Stimulated activated CD8-positive, alpha-beta memory T cell treated with anti-CD3 and anti-CD28 coated beads, Interleukin-2, amount 100 ng/mL, for 48 hours (primary cell): ENCODE data around the gene PCDHGB4.
"Not testable (repeated sequence)": the region's sequence is repeated elsewhere in the genome, so short reads cannot be mapped to it uniquely, and the experiment has no call there.

ENCODE experiments used
- DNase-seq, 2 donors: peaks; one replicate each; pipeline ENCODE4 v3.0.0-alpha.2; 2020; ENCODE audit warnings: low read depth in 2 of 2

The PCDHGB4 gene

DNA sequence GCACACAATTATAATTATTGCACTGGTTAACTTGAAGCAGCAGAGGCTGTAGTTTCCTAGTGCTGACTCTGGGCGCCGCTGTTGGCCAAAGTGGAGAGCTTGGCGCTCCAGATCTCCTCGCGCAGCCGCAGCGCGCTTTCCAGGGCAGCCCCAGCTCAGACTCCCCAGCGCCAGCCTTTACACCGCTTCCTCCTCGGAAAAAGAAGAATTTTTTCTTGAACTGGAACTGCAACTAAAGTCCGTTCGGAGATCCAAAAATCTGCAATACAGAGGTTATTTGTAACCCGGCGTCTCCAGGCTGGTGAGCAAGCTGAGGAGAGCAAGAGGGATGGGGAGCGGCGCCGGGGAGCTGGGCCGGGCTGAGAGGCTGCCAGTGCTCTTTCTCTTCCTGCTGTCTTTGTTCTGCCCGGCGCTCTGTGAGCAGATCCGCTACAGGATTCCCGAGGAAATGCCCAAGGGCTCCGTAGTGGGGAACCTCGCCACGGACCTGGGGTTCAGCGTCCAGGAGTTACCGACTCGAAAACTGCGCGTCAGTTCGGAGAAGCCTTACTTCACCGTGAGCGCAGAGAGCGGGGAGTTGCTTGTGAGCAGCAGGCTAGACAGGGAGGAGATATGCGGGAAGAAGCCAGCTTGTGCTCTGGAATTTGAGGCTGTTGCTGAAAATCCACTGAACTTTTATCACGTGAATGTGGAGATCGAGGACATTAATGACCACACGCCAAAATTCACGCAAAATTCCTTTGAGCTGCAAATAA is at the start of gene PCDHGB4:
PCDHGB4 (plus strand) TSS at position 142 of the 755 bp plus-strand sequence; CDS start at position 329, 187 bp downstream.
- not testable (repeated sequence) for DNase-seq

DNA sequence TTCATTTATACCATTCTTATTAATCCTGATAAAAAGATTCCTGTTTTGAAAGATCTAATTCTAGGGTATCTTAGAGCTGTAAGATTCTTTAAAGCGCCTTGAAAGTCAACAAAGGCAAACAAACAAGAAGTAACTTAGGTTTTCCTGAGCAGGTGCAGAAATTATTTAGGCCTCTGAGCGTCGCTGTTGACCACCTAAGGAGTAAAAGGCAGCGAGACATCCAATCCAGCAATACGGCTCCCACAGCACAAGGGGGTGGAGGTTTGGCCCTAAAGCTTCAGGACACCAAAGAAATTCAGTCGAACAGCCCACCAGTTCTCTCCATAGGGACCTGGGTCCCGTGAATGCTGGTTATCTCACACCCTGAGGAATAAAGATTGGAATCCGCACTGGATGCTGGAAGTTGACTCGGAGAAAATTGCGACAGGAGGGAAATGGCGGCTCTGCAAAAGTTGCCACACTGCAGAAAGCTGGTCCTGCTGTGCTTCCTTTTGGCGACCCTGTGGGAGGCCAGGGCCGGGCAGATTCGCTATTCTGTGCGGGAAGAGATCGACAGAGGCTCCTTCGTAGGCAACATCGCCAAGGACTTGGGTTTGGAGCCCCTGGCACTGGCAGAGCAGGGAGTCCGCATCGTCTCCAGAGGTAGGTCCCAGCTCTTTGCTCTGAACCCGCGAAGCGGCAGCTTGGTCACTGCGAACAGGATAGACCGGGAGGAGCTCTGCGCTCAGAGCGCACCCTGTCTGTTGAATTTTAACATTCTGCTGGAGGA is 48.8 kb upstream of the PCDHGB4 start, which contains the start of gene PCDHGA2:
PCDHGA2 (plus strand) TSS at position 223 of the 769 bp plus-strand sequence.
- no peak for DNase-seq

DNA sequence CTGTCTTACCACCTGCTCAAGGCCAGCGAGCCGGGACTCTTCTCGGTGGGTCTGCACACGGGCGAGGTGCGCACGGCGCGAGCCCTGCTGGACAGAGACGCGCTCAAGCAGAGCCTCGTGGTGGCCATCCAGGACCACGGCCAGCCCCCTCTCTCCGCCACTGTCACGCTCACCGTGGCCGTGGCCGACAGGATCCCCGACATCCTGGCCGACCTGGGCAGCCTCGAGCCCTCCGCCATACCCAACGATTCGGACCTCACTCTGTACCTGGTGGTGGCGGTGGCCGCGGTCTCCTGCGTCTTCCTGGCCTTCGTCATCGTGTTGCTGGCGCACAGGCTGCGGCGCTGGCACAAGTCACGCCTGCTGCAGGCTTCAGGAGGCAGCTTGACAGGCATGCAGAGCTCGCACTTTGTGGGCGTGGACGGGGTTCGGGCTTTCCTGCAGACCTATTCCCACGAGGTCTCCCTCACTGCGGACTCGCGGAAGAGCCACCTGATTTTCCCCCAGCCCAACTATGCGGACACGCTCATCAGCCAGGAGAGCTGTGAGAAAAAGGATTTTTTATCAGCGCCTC is 46.6 kb upstream of the PCDHGB4 start:
- not testable (repeated sequence) for DNase-seq

DNA sequence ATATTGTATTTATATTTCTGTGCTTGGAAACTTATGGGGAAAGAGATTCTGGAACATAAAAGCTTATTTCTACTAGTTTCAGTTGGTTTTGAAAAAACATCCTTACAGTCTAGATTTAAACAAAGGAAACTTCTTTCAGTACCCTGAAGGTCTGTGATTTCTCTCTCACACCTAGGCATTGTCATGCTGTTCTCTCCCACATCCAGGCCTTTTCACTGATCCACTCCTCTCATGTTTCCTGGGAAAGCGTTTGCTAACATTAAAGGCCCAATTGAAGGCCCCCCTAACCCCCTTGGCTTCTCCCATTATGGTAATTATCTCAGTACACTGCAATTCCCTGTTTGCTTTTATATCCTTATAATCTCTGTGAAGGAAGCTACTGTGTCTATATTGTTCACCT is 44.7 kb upstream of the PCDHGB4 start:
- DNase-seq = no peak

DNA sequence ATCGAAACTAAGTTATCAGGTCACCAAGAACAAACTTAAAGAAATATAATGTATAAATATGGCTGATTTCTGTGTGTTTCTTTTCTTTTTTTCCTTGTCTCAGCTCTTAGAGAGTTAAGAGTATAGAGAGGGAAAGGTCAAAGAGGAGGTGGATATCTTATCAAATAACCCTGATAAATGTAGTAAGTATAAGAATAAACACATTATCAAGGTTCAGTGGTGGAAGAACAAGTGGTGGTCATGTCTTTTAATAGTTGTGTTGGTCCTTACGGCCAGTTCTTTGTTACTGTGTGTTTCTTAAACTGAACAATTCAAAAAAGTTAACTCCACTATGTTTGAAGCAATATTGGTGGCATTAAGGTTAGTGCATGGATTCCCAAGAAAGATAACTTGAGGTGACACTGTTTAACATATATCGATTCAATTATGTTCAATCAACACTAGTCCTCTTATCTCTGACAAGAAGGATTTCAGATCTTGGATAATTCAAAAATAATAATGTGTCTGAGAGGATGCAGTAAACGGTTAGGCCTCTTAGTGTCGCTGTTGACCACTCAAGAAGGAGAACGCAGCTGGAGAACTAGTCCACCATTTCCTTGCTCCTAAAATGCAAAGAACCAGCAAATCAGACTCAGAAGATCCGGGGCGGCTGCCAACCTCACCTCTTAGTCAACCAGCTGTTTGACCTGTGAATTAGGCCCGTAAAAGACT is 44.1 kb upstream of the PCDHGB4 start, which contains the start of gene PCDHGA3:
PCDHGA3 (plus strand) TSS at position 588 of the 711 bp plus-strand sequence. CDS start 205 bp downstream, outside the sequence.
- no peak for DNase-seq

DNA sequence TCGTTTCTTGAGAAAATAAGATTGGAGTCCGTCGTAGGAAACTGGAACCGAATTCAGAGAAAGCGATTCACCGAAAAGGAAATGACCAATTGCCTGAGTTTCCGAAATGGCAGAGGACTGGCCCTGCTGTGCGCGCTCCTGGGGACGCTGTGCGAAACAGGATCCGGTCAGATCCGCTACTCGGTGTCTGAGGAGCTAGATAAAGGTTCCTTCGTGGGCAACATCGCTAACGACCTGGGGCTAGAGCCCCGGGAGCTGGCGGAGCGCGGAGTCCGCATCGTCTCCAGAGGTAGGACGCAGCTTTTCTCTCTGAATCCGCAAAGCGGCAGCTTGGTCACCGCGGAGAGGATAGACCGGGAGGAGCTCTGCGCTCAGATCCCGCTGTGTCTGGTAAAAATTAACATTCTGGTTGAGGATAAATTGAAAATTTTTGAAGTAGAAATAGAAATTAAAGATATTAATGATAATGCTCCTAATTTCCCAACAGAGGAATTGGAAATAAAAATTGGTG is 43.5 kb upstream of the PCDHGB4 start:
- DNase-seq = no peak

DNA sequence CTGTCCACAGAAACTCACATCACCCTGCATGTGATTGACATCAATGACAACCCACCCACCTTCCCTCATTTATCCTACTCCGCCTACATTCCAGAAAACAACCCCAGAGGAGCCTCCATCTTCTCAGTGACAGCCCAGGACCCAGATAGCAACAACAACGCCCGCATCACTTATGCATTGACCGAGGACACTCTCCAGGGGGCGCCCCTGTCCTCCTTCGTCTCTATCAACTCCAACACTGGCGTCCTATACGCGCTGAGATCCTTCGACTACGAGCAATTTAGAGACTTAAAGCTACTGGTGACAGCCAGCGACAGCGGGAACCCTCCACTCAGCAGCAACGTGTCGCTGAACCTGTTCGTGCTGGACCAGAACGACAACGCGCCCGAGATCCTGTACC is 42.2 kb upstream of the PCDHGB4 start:
- DNase-seq = no peak

DNA sequence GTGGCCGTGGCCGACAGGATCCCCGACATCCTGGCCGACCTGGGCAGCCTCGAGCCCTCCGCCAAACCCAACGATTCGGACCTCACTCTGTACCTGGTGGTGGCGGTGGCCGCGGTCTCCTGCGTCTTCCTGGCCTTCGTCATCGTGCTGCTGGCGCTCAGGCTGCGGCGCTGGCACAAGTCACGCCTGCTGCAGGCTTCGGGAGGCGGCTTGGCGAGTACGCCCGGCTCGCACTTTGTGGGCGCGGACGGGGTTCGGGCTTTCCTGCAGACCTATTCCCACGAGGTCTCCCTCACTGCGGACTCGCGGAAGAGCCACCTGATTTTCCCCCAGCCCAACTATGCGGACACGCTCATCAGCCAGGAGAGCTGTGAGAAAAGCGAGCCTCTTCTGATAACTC is 41.5 kb upstream of the PCDHGB4 start:
- not testable (repeated sequence) for DNase-seq

DNA sequence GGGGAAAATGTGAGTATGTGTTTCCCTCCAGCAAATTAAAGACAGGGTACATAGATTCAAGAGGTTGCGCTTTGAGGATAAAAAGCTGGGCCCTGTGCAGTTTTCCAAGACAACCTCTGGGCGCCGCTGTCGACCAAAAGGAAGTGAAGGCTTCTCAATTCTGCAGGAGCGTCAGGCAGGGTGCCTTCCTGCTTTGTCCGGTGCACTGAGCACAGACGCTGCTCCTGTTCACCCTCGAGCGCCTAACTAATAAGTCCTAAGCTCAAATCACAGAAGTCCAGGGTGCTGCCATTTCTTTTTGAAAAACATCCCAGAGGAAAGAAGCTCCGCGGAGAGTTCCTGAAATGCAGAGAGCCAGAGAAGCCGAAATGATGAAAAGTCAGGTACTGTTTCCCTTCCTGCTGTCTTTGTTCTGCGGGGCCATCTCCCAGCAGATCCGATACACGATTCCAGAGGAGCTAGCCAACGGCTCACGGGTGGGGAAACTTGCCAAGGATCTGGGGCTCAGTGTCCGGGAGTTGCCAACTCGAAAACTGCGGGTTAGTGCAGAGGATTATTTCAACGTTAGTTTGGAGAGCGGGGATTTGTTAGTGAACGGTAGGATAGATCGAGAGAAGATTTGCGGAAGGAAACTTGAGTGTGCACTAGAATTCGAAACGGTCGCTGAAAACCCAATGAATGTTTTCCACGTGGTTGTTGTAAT is 37.4 kb upstream of the PCDHGB4 start, which contains the start of gene PCDHGB1:
PCDHGB1 (plus strand) TSS at position 183 of the 703 bp plus-strand sequence; CDS start at position 345, 162 bp downstream.
- no peak for DNase-seq

DNA sequence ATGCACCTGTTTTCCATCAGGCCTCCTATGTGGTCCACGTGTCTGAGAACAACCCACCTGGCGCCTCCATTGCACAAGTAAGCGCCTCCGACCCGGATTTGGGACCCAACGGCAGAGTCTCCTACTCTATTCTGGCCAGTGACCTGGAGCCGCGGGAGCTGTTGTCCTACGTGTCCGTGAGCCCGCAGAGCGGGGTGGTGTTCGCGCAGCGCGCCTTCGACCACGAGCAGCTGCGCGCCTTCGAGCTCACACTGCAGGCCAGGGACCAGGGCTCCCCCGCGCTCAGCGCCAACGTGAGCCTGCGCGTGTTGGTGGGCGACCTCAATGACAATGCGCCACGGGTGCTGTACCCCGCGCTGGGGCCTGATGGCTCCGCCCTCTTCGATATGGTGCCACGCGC is 35.9 kb upstream of the PCDHGB4 start:
- no peak for DNase-seq

DNA sequence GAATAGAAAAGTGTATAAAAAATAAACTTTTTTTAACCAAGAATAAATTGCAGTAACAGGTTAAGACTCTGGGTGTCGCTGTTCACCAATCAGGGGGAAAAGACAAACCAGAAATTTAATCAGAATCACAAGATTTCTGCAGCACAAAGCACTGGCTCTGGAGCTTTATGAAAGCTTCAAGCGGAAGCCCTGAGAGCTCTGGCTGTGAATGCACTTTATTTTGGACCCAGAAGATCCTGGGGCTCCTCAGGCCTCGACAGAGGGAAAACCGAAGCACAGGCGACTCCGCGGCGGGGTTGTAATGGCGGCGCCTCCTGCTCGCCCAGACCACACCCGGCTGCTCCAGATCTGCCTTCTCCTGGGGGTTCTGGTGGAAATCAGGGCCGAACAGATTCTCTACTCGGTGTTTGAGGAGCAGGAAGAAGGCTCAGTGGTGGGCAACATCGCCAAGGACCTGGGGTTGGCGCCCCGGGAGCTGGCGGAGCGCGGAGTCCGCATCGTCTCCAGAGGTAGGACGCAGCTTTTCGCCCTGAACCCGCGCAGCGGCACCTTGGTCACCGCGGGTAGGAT is 32.5 kb upstream of the PCDHGB4 start, which contains the start of gene PCDHGA4:
PCDHGA4 (plus strand) TSS at position 122 of the 570 bp plus-strand sequence; CDS start at position 209, 87 bp downstream.
- no peak for DNase-seq

DNA sequence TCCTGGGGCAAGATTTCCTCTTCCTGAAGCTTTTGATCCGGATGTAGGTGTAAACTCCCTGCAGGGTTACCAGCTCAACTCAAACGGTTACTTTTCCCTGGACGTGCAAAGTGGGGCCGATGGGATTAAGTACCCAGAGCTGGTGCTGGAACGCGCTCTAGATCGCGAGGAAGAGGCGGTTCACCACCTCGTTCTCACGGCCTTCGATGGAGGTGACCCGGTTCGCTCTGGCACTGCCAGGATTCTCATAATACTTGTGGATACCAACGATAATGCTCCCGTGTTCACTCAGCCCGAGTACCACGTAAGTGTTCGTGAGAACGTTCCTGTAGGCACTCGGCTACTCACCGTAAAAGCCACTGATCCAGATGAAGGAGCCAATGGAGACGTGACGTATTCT is 31.9 kb upstream of the PCDHGB4 start:
- DNase-seq = no peak

DNA sequence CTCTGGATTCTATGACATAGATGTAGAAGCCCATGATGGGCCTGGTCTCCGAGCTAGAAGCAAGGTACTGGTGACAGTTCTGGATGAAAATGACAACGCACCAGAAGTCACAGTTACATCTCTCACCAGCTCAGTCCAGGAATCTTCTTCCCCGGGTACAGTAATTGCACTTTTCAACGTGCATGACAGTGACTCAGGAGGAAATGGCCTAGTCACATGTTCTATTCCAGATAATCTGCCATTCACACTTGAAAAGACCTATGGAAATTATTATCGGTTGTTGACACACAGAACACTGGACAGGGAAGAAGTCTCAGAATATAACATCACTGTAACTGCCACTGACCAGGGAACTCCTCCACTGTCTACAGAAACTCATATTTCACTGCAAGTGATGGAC is 31.4 kb upstream of the PCDHGB4 start:
- no peak for DNase-seq

DNA sequence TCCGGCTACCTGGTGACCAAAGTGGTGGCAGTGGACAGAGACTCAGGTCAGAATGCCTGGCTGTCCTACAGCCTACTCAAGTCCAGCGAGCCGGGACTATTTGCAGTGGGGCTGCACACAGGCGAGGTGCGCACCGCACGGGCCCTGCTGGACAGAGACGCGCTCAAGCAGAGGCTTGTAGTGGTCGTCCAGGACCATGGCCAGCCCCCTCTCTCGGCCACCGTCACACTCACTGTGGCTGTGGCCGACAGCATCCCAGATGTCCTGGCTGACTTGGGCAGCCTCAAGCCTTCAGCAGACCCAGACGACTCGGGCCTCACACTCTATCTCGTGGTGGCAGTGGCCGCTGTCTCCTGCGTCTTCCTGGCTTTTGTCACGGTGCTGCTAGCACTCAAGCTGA is 30.5 kb upstream of the PCDHGB4 start:
- no peak for DNase-seq

DNA sequence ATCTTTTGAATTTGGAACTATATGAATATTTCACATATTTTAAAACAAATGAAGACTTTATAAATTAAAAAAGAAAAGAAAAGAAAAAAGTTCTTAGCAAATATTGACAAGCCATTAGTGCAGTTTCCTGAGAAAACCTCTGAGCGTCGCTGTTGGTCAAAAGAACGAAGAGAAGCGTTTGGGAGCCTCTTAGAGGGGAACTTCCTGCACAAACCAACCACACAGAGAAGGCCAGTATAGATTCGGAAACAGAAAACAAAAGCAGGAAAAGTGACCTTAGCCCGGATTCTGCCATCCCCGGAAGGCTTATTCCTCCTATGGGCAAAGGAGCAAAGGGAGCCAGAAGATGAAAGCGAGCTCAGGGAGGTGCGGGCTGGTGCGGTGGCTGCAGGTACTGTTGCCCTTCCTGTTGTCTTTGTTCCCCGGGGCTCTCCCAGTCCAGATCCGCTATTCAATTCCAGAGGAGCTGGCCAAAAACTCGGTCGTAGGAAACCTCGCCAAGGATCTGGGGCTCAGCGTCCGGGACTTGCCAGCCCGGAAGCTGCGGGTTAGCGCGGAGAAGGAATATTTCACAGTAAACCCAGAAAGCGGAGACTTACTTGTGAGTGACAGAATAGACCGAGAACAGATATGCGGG is 27.6 kb upstream of the PCDHGB4 start, which contains the start of gene PCDHGB2:
PCDHGB2 (plus strand) TSS at position 205 of the 637 bp plus-strand sequence; CDS start at position 347, 142 bp downstream.
- DNase-seq = no peak

DNA sequence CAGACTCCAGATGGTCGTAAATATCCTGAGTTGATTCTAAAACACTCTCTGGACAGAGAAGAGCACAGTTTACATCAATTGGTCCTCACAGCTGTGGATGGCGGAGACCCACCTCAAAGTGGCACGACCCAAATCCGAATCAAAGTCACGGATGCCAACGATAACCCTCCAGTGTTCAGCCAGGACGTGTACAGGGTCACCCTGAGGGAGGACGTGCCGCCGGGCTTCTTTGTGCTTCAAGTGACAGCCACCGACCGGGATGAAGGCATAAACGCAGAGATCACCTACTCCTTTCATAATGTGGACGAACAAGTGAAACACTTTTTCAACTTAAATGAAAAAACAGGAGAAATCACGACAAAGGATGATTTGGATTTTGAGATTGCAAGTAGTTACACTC is 26.8 kb upstream of the PCDHGB4 start:
- DNase-seq = no peak

DNA sequence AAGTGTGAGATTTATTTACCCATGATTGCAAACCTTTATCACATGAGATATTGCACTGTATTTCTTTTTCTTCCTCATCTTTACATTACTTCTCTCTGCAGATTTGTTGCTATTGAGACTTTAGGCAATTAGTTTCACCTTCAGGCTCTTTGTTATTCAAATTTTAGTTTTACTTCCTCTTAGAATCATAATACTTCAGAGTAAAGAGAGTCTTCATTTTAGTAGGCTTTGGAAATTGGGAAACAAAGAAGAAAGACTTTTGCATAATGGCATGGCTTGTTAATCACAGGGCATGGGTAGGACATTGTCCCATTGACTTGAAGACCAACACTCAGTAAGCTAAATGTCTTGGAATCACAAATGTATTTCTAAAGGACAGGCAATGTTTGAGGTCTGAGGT is 24.8 kb upstream of the PCDHGB4 start:
- no peak for DNase-seq

DNA sequence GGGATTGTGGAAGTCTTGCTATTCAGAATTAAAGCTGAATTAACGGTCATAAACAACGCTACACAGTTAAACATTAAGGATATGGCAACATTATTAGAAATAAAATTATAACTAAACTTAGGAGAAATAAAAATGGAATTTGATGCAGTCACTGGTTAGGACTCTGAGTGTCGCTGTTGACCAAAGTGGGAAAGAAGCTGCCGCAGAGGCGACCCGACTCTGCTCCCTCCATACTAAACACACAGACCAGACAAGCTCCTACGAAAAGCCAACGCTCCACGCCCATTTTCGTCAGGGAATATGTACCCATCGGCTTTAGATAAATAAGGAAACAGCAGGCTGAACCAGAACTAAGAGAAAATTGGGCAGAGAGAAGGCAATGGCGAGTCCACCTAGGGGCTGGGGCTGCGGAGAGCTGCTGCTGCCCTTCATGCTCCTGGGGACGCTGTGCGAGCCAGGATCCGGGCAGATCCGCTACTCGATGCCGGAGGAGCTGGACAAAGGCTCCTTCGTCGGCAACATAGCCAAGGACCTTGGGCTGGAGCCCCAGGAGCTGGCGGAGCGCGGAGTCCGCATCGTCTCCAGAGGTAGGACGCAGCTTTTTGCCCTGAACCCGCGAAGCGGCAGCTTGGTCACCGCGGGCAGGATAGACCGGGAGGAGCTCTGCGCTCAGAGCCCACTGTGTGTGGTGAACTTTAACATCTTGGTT is 23.4 kb upstream of the PCDHGB4 start, which contains the start of gene PCDHGA5:
PCDHGA5 (plus strand) TSS at position 211 of the 709 bp plus-strand sequence; CDS start at position 380, 169 bp downstream.
- DNase-seq = no peak
